Vagina (tissue), 2 donors: ENCODE results near the gene ST6GALNAC3. TPM values are rescaled to one million over a fixed set of nuclear protein-coding genes. Genes with fewer than 3 reads are reported as not detected.

ENCODE experiments used
- DNase-seq, 2 donors: peaks; one replicate each; pipeline ENCODE4 v3.0.0-alpha.2; 2017; ENCODE audit errors: extremely low spot score in 2 of 2
- H3K27ac ChIP-seq: fragments of 200-600 bp; sonication (generic); one replicate; pipeline ENCODE4 v1.5.1; 2019
- H3K27me3 ChIP-seq: fragments of 200-600 bp; sonication (generic); one replicate; pipeline ENCODE4 v1.5.1; 2019
- H3K36me3 ChIP-seq, 2 donors: fragments of 200-600 bp; sonication (generic); one replicate each; pipeline ENCODE4 v1.5.1; 2017 to 2019
- H3K4me1 ChIP-seq: fragments of 200-600 bp; sonication (generic); one replicate; pipeline ENCODE4 v1.5.1; 2019
- H3K4me3 ChIP-seq, 2 donors: fragments of 200-600 bp; sonication (generic); 1 replicate in 1 of 2; 2 replicates in 1 of 2; pipeline ENCODE4 v1.5.1; 2016 to 2019
- H3K9me3 ChIP-seq: fragments of 200-600 bp; sonication (generic); one replicate; pipeline ENCODE4 v1.5.1; 2019
- CTCF ChIP-seq, 3 experiments: fragments of 450-650 bp in 2 of 3; fragments of 200-600 bp in 1 of 3; sonication (generic) in 1 of 3; IDR thresholded peaks; one replicate each; pipeline ENCODE4 v1.5.1; 2017 to 2019; ENCODE audit warnings: antibody characterized with exemption in 3 of 3, mild to moderate bottlenecking in 2 of 3, moderate library complexity in 2 of 3
- POLR2A ChIP-seq, 2 donors: fragments of 450-650 bp; IDR thresholded peaks; one replicate each; pipeline ENCODE4 v1.6.1; 2017; ENCODE audit warnings: antibody characterized with exemption in 2 of 2, mild to moderate bottlenecking in 2 of 2, moderate library complexity in 2 of 2
- POLR2AphosphoS5 ChIP-seq, 2 donors: sonication (generic); formaldehyde crosslinking; IDR thresholded peaks; one replicate each; pipeline ENCODE4 v1.9.0; 2017; ENCODE audit warnings: antibody characterized with exemption in 2 of 2, mild to moderate bottlenecking in 2 of 2, low read depth in 1 of 2; ENCODE audit not compliant: insufficient read depth in 1 of 2
- intact Hi-C: fragments of 100-400 bp; cut with DNase I; formaldehyde crosslinking; loops from one replicate; pipeline ENCODE4 v1.15.1; 2023
- total RNA-seq: library from RNA; depleted of rRNA; stranded (reverse); fragments of >200 nt; gene quantifications from one replicate; pipeline ENCODE4 v1.2.3, GENCODE V29; 2016

The ST6GALNAC3 gene
- total RNA-seq, 1 donor from 2014 or later: 21.1 TPM

- TF ChIP-seq POLR2AphosphoS5 (IDR thresholded peaks at IDR 0.05; ENCODE audit: insufficient read depth in 1 of 2, low read depth in 1 of 2): no peak
- no peak for TF ChIP-seq POLR2A (IDR thresholded peaks at IDR 0.05)
- TF ChIP-seq CTCF (IDR thresholded peaks at IDR 0.05): no peak
- Histone ChIP-seq H3K4me3 (no peak overlapping the region), H3K27ac (no peak overlapping the region), H3K36me3 (no peaks in the 10 kb centered on the region), H3K4me1 (no peaks in the 10 kb centered on the region), H3K9me3 (no peaks in the 10 kb centered on the region), H3K27me3 (no peaks in the 10 kb centered on the region)
- intact Hi-C loops: no loop called here
- DNase-seq: no peak
Measured at GRCh38 chr1:76576876-76577524, 502.5 kb downstream of the ST6GALNAC3 start.

GRCh38 chr1:76577525-76578185 is 503.1 kb downstream of the ST6GALNAC3 start:
- Histone ChIP-seq H3K4me3 (no peak overlapping the region), H3K27me3 (no peaks in the 10 kb centered on the region), H3K36me3 (no peaks in the 10 kb centered on the region), H3K27ac (no peak overlapping the region), H3K4me1 (no peaks in the 10 kb centered on the region), H3K9me3 (no peaks in the 10 kb centered on the region)
- no peak for TF ChIP-seq POLR2A (IDR thresholded peaks at IDR 0.05)
- no peak for TF ChIP-seq CTCF (IDR thresholded peaks at IDR 0.05)
- no peak for TF ChIP-seq POLR2AphosphoS5 (IDR thresholded peaks at IDR 0.05; ENCODE audit: insufficient read depth in 1 of 2, low read depth in 1 of 2)
- intact Hi-C loops: no loop called here
- no peak for DNase-seq

- DNase-seq: no peak
- Histone ChIP-seq H3K9me3 (no peaks in the 10 kb centered on the region), H3K4me3 (no peak overlapping the region), H3K27ac (no peak overlapping the region), H3K4me1 (no peaks in the 10 kb centered on the region), H3K27me3 (no peaks in the 10 kb centered on the region), H3K36me3 (no peaks in the 10 kb centered on the region)
- intact Hi-C loops: no loop called here
- TF ChIP-seq POLR2A (IDR thresholded peaks at IDR 0.05) (no peak), CTCF (IDR thresholded peaks at IDR 0.05) (no peak), POLR2AphosphoS5 (IDR thresholded peaks at IDR 0.05; ENCODE audit: insufficient read depth in 1 of 2, low read depth in 1 of 2) (no peak)
Measured at GRCh38 chr1:76580206-76580605, 505.7 kb downstream of the ST6GALNAC3 start.

GRCh38 chr1:76581712-76582111 is 507.2 kb downstream of the ST6GALNAC3 start:
- Histone ChIP-seq H3K4me1 (no peaks in the 10 kb centered on the region), H3K4me3 (no peak overlapping the region), H3K36me3 (no peaks in the 10 kb centered on the region), H3K27me3 (no peaks in the 10 kb centered on the region), H3K9me3 (no peaks in the 10 kb centered on the region), H3K27ac (no peak overlapping the region)
- intact Hi-C loops: no loop called here
- DNase-seq: no peak
- TF ChIP-seq POLR2AphosphoS5 (IDR thresholded peaks at IDR 0.05; ENCODE audit: insufficient read depth in 1 of 2, low read depth in 1 of 2): no peak
- TF ChIP-seq CTCF (IDR thresholded peaks at IDR 0.05): no peak
- TF ChIP-seq POLR2A (IDR thresholded peaks at IDR 0.05): no peak

- no peak for DNase-seq
- intact Hi-C loops: no loop called here
- no peaks in the 10 kb centered on the region for H3K36me3 ChIP-seq
- H3K27me3 ChIP-seq: no peaks in the 10 kb centered on the region
- no peak overlapping the region for H3K4me3 ChIP-seq
- no peaks in the 10 kb centered on the region for H3K4me1 ChIP-seq
- TF ChIP-seq POLR2AphosphoS5 (IDR thresholded peaks at IDR 0.05; ENCODE audit: insufficient read depth in 1 of 2, low read depth in 1 of 2): no peak
- H3K27ac ChIP-seq: no peak overlapping the region
- no peaks in the 10 kb centered on the region for H3K9me3 ChIP-seq
Measured at GRCh38 chr1:76583235-76583868, 508.8 kb downstream of the ST6GALNAC3 start.
